H1 (cell line): ENCODE data around the gene LRRC42. TPM values are rescaled to one million over a fixed set of nuclear protein-coding genes. Genes with fewer than 3 reads are reported as not detected.

Experiments used
- CHD7 ChIP-seq: fragments of 300-600 bp; sonication (generic); IDR thresholded peaks from 2 replicates; pipeline ENCODE4 v1.7.1; 2012; ENCODE audit warnings: low read length, moderate library complexity, mild to moderate bottlenecking, inconsistent platforms; ENCODE audit not compliant: insufficient replicate concordance
- polyA plus RNA-seq, 7 experiments: library from polyadenylated mRNA; depleted of rRNA in 3 of 7; stranded (reverse) in 5 of 7; unstranded in 2 of 7; fragments of >200 nt in 5 of 7; fragments of 200-250 nt in 2 of 7; gene quantifications; 1 replicate in 5 of 7; 2 replicates in 1 of 7; 4 replicates in 1 of 7; pipeline versions ENCODE4 v1.2.1 to v1.2.3, GENCODE V29; 2011 to 2013; ENCODE audit warnings: missing spikeins in 2 of 7, mixed read lengths in 2 of 7
- total RNA-seq: library from RNA; stranded (reverse); fragmentation: NEBNext Ultra II Directional; extraction: Animal tissue kit (Norgen Biotek cat#: 25700); gene quantifications from 2 replicates; pipeline ENCODE4 v1.2.1, GENCODE V29; 2021

LRRC42 gene
- total and polyA plus RNA-seq, 2 of the 8 experiments (the other 6 are each of a cell fraction or from before 2014, with no cell fraction given), result 38.2 to 54.1 TPM

GRCh38 chr1:53999920-54000319, 53.8 kb downstream of the LRRC42 start (continued):
- no peak for TF ChIP-seq CHD7
